GM18519 (cell line): ENCODE data around the gene VAX1.

Source experiments
- ATAC-seq: cut with Tn5 transposase; IDR thresholded peaks from one replicate; pipeline ENCODE4 v1.9.1; 2021; ENCODE audit warnings: mild to moderate bottlenecking, moderate library complexity; ENCODE audit not compliant: unreplicated experiment, low FRiP score

VAX1 gene

DNA sequence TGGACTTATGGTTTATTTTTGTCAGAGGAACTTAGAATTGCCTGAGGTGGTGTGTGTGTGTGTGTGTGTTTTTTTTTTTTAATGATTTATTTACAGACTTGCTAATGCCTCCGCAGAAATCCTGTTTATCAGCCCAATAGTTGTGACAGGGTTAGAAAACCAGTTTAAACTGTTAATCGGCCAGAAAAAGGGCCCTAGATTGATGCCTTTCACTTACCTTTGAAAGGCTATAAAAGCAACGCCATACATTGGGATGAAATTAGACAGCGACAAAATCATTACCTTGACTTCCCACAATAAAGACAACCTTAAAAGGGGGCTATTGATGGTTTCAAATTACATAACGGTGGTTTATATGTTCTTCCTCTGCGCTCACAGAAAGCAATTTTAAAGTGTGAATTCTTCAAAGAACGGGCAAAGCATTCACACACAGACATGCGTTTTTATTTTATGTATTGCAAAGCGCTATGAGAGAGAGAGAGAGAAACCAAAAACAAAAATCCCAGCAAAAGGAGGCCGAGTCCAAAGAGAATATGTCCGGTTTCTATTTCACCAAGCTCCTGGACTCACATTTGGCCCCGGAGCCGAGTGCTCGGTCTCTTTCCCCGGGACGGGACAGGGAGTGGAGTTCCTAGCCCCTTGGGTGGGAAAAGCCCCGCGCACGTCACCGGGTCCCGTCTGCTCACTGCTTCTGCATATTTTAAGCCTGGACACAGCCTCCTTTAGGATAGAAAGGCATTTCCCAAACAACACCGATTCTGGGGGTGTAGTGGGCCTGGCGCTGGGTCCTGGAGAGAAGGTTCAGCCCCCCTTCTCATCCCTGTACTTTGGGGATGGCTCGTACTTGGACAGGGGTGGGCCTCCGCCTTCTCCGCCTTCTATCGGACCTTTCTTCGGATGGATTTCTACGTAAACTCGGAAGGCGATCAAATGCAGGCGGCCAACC is 26.8 kb upstream of the VAX1 start:
- ATAC-seq: no peak

DNA sequence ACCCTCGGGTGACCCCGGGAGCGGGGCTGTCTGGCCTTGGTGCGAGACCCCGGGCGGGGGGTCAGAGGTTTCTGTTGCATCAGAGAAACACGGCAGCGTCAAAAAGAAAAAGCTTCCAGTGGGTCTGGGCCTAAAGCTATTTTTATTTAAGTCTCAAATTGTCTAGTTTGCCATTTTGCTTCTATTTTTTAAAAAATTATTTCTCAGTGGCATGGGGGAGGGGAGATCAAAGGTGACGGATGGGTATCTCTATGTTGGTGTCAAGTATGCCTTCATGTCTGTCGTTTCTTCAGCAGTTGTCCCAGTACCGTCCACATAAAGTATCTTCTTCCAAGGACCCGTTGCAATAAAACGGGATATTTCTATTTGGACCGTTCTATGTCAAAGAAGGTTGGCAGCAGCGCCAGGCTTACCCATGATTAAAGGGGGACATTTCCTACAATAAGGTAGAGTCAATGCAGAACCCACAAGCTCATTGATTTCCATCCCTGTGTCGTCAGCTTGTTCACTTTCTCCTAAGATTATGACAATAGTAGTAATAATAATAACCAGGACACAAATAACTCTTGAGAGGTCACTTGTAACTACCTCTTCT is 26.0 kb upstream of the VAX1 start:
- no peak for ATAC-seq

DNA sequence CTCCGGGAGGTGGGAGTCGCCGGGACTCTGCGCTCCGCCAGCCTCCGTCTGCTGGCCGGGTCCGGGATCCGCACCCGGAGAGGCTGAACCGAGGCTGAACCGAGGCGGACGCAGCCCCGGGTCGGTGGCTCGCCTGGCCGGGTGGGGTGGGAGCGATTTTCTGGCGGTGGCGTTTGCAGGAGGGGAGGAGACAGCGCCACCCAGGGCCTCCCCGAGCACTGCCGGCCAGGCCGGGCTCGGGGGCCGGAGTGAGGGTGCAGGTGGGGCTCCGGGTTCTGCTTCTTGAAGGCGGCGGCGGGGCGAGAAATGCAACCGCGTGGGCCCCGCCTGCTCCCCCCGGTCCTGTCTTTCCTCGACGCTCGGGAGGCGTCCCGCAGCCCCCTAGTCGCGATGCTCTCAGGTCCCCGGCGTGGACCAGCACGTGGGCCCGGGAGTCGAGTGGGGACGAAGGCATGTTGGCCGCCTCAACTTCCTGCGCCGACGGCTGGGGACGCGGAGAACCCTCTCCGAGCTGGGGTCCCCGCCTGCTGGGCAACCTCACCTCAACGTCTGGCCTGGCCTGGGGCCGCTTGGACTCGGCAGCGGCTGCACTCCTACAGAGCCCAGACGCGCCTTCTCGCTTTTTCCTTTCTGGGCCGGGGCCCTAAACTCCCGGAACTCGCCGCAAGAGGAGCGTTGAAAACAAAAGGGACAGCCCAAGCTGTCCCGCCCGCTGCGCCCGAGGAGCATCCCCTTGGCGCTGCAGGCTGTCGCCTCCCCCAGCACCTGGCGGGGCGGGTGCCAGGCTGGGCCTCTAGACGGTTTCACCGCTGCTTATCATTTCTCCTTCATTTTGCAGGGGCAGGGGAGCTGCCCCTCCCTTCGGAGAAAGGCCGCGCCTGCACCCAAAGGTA is 25.2 kb upstream of the VAX1 start:
- no peak for ATAC-seq

DNA sequence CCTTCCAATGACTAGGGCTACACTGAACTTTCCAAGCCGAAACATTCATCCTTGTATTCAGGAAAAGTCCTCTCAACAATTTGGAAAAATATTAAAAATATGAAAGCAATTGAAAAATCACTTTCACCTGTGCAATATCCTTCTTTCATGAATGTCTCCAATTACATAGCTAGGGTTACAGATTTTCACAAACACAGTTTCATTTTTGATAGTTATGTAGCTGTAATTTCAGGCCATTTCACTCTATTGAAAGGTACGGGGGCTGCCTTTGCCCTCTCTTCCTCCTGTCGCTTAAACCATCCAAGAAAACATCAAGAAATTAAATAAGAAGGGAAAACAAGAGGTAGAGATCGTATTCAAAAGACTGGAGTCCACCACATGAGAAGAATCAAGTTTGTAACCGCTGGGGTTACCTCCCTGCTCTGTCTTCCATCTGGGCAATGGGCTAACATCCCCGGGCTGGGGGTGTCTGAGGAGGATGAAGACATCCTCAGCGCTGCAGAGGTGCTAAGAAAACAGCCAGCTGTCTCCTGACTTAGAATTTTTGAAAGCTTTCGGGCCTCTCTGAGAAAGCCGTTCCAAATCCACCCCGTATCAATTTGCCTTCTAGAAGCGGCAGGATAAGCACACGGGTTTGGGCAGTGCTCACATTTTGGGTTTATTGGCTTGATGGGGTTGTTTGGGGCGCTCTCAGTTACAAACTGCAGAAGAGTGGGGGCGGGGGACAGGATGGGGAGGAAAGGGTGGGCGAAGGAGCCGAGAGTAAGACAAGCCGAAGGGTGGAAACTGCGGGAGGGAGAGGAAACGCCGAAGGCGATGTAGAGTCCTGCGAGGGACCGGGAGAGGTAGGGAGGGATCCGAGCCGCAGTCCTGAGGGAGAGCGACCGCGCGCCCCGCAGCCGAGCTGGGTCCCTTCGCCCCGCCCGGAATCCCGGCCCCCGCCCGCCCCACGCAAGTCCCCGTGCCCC is 24.3 kb upstream of the VAX1 start:
- no peak for ATAC-seq

DNA sequence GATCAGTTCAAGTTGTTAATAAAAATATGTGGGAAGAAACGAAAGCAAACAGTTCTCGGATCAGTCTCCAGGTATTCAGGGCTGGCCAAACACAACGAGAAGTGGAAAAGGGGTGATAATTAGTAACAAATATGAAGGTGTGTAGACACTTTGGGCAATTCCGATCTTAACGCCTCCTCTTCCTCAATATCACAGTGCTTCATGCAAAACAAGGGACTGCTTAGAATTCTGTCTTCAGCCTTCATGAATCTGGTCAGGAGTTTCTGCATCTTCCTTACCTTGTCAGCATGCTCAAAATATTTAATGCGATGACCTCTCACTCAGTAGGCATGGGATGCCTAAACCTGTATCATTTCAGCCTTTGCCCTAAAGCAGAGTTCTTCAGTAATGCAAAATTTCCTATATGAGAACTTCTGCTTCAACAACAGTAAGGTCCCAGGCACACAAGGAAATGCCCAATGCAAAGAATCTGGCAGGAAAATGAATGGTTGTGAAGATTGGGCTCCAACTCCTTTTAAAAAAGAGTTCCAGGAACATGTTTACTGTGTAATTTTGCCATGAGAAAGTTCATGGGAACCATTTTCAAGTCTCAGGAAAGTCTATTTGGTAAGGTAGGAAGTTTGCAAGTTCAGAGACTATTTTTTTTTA is 23.4 kb upstream of the VAX1 start:
- ATAC-seq: no peak

DNA sequence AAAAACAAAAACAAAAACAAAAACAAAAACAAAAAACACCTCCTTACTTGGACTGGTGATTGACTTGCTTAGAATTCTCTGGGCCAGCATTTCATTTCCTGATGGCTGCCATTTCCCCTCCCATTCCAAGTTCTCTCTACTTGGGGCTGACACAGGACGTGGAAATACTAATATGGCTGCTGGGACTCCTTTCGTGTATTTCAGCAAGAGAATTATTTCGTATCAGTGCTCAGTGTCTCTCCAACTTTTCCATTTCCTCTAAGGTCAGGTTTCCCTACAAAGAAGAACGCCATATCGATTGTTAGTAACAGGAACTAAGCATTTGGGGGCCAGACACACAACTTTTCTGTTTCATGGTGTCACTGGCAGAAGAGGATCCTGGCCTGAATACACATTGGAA is 22.5 kb upstream of the VAX1 start:
- no peak for ATAC-seq

DNA sequence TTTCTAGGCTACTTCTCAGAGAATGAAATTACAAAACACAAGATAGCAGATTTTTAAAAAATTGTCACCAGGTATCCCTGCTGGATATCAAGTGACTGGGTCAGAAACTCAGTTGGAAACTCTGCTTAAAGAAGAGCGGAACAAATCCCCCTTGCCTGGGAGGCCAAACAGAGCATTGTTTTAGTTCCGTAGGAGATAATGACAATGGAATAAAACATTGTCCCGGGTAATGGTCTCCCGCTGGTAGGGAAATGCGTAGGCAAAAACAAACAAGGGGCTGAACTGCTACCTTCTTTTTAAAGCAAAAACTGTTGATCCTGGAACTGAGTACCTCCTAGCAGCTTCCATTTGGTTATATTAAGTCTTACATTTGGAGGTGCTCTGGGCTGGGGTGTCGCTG is 21.3 kb upstream of the VAX1 start:
- ATAC-seq: no peak

DNA sequence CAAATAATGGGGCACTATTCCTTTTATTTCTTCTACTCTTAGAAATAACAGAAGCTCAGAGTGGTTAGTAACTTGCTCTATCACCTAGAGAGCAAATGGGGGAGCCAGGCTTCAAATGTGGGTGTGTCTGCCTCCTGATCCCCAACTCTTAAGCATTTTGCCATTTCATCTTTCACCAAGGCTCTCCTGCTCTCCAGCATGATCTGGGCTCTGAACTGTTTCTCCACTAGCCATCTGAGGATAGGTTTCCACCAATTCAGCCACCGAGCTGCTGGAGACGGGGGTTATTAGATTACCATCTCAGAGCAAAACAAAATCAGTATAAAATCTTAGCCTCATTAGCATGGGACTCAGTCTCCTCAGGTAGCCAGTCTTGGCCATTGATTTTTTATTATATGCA is 20.2 kb upstream of the VAX1 start:
- ATAC-seq: no peak

DNA sequence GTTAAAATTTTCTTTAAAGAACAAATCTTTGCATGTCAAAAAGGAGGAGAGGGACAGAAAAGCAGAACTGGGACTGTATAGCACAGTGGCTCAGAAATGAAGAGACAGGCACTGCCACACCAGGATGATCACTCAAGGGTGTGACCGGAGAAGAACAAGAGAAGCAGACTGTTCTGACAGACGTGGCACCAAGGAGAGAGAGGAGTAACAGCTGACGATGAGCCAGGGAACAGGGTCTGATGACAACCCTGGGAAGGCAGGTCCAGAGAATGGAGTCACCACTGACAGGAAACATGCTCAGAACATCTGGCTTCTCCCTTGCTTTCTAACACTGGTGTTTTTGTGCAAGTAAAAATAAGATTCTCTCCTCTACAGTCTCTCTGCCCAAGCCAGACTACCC is 14.6 kb upstream of the VAX1 start:
- ATAC-seq: no peak

DNA sequence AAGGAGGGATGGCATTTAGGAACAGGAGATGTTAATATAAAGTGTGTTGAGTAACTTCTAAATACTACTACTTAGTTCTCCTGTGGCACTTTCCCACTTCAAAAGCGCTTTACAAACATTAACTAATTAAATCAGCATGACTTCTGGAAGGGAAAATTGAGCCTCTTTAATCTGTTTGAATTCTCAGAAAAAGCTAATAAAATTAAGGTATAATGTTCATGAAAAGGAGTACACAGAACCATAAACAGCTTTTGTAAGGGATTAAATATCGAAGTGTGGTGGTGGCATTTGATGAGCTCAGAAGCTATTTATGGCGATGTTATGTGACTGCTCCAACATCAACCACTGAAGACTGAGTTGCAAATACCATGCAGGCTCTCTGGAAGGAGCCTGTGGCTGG is 10.2 kb upstream of the VAX1 start:
- no peak for ATAC-seq

DNA sequence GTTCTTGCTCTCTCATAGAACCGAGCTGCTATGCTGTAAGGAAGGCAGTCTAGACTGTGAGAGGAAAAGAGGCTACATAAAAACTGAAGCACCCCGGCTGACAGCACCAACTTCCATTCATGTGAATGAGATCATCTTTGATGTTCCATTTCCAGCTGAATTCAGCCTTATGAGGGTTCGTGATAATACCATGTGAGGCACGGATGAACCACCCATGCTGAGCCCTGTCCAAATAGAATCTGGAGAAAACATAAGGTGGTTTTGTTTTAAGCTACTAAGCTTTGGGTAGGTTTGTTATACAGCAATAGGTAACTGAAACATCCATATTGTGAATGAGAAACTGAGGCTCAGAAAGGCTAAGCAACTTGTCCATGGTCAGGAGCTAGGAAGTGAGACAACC is 6.9 kb upstream of the VAX1 start:
- no peak for ATAC-seq

DNA sequence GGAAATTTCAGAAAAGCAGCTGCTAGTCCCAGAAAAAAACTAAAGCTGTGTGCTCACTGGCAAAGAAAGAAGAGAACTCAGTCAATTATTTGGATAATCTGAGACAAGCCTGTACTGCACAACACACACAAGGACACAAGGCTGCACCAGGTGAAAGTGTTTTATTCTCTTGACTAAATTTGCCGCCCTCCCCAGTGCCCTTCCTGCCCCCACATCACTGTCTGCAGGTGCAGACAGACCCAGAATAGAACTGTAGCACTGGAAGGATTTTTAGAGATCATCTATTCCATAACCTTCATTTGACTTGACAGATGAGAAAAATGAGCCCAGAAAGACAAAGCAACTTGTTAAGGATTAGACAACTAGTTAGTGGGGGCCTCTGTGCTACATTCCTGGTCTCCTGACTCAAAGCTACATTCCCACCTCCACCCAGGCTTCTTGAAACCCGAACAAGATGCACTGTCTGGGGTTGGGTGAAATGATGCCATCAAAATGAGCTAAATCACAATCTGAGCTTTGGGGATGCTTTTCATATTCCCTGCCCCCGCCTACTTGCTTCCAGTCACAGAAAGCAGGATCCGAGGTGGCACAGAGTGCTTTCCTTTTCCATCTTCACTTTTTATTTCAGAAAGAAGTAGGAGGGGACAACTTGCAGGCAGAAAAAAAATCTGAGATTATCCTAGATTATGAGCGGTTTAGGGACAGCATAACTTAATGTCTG is 5.2 kb upstream of the VAX1 start:
- ATAC-seq: no peak

DNA sequence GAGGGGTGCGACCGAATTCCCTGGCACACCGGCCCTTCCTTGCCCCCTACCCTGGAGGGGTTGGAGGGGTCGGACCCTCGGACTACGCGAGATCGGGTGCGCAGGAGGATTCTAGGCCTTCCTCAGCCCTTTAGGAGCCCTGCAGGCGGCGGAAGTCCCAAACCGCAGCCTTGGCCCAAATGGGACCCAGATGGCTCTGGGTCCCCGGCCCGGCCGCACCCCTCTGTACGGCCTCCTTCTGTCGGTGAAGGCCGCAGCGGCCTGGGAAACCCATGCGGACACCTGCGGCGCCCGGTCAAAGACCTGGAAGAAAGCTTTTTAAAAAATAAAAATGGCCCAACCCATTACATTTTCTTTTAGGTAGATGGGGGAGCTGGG is 2.4 kb upstream of the VAX1 start:
- no peak for ATAC-seq

DNA sequence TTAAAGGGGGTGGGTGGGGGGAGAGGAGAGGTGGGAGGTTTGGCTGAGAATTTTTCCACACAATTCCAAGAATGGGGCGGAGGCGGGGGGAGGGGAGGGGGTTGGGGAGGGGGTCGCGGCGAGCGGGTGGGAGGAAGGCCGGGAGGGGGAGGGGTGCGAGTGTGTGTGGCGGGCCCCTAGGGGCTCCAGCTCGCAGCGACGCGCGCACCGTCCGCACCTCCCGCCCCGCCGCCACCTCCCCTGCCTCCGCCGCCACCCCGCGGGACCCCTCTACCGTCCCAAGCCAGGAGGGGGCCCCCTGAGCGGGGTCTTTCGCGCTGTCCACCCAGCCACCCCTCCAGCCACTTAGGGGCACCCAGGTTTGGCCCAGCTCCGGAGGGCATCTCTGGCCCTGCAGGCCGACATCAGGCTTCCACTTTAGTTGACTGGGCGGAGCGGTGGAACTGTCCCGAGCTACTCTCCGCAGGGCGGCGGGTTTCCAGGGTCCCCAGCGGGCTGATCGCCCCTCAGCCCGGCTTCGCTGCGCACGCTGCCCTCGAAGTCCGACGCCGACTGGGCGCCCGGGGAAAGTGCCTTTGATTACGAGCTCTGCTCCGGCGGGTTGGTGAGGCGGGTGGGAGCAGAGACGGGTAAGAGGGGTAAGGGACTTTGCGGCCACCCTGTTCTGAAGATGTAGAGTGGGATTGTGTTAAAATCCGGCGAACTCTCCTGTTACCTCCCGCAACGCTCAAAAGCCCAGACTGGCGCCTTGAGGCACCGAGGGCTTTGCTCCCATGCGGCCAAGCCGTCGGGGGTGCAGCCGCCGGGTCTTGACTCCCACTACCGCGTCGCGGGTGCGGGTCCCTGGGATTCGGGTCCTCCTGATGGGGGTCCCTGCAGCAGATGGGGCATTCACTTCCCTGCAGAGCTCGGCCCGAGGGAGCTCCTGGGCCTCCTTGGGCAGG is 1.8 kb upstream of the VAX1 start:
- no peak for ATAC-seq

DNA sequence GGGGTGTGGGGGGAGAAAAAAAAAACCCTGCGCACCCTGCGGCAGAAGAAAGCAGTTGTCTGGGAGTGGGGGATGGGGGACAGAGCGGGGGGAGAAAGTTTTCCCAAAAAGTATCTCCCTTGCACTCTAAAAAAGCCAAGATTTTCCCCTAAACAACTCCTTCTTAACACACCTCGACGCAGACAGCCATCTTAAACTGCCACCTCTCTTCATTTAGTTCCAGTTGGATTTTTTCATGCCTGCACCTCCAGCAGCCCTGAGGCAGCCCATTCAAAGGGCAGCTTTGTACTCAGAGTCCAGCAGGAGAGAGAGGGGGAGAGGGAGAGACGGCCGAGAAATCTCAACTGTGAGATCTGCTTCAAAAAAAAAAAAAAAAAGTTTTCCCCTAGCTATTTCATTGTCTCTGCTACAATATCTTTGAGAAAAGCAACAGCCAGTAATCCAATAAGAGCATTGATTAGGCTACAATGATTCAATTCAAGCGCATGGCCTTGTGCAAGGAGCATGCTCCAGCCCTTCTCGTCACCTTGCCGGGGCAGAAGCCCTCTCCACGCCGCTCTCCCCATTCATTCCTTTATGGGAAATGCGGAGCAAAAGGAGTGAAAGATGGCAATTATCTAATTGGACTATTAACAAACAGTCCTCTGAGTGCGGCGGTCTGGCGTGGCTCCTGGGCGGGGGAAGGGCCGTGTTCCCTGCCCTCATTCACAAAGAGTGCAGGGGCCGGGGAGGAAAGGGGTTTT is 939 bp upstream of the VAX1 start:
- ATAC-seq: no peak

DNA sequence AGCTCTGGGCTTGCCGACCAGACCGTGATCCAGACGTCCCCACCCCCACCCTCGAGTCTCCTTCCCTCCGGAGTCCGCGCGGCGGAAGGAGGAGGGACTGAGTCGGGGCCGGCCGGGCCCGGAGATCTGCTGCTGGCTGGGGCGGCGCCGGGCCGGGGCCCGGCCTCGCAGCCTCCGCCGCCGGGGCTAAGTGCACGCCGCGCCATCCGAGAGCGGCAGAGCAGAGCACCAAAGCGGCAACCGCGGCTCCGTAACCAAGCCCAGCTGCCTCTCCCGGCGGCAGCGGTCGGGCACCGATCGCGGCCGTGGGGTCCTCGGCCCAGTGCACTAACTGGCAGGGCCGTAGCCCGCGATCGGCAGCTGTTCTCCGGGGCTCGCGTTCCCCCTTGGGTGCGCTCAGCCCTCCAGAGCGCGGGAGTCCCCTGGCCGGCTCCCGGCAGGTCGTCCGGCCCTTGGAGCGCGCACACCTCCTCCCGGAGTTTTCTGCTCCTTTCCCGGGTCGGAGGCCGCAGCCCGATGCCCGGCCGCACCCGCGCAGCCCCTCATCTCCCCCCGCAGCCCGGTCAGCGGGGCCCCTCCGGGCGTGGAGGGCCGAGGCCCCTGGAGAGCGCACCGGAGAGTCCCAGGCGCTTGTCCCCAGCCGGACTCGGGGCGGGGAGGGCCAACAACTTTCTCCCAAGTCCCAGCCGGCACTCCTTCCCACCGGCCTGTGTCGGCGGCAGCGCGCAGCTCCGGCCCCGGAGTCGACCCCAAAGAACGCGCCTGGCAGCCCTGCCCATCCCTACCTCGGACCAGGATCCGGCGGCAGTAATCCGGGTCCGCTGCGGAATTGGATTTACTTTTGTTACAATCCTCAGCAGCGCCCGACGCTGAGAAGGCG is 799 bp downstream of the VAX1 start:
- no peak for ATAC-seq
